HL-60 (cell line): Measurements from ENCODE around the gene ECHDC1.

ENCODE experiments used
- POLR2AphosphoS5 ChIP-seq: IDR thresholded peaks from 2 replicates; pipeline ENCODE4 v1.6.1; 2012; ENCODE audit warnings: low read depth
- SPI1 ChIP-seq: IDR thresholded peaks from 2 replicates; pipeline ENCODE4 v1.6.1; 2012; ENCODE audit warnings: low read depth, mild to moderate bottlenecking, borderline replicate concordance
- TF ChIP-seq, protein P1 (sequence below): IDR thresholded peaks from one replicate; pipeline ENCODE4 v1.5.1; 2011; ENCODE audit warnings: low read length, control low read depth, inconsistent platforms; ENCODE audit not compliant: insufficient read depth
- TF ChIP-seq, protein P2 (sequence below): IDR thresholded peaks from 2 replicates; pipeline ENCODE4 v1.6.1; 2012; ENCODE audit warnings: low read depth; ENCODE audit not compliant: insufficient replicate concordance

DNA sequence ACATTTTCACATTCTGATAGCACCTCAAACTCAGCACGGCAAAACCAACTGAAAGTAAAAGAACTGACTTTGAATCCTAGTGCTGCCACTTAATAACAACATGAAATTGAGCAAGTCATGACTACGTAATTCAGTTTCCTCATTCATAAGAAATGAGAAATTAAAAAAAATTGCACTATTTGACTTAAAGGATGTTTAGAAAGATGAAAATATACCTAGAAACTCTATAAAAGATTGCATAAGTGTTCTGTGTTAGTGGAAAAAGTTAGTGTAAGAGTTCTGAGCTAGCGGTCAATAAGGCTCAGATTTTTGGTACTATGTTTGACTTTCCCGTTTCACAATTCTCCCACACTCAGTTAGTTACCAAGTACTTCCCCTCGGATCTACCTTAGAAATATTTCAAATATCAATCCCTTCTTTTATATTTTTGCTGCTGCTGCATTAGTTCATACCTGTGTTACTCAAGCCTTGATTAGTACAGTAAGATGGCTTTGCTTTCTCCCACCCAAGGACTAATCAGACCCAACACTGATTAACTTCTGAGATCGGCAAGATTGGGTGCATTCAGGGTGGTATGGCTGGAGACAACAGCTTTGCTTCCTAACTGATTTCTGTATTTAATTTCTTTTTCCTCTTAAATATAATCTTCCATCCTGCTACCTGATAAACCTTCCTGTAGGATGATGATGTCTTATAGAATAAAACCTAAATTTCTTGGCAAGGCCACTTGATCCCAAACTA is 25.9 kb downstream of the ECHDC1 start:
- TF ChIP-seq, protein P1, sequence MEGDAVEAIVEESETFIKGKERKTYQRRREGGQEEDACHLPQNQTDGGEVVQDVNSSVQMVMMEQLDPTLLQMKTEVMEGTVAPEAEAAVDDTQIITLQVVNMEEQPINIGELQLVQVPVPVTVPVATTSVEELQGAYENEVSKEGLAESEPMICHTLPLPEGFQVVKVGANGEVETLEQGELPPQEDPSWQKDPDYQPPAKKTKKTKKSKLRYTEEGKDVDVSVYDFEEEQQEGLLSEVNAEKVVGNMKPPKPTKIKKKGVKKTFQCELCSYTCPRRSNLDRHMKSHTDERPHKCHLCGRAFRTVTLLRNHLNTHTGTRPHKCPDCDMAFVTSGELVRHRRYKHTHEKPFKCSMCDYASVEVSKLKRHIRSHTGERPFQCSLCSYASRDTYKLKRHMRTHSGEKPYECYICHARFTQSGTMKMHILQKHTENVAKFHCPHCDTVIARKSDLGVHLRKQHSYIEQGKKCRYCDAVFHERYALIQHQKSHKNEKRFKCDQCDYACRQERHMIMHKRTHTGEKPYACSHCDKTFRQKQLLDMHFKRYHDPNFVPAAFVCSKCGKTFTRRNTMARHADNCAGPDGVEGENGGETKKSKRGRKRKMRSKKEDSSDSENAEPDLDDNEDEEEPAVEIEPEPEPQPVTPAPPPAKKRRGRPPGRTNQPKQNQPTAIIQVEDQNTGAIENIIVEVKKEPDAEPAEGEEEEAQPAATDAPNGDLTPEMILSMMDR = no peak
- TF ChIP-seq SPI1 (no peak), POLR2AphosphoS5 (no peak)
- TF ChIP-seq, protein P2, sequence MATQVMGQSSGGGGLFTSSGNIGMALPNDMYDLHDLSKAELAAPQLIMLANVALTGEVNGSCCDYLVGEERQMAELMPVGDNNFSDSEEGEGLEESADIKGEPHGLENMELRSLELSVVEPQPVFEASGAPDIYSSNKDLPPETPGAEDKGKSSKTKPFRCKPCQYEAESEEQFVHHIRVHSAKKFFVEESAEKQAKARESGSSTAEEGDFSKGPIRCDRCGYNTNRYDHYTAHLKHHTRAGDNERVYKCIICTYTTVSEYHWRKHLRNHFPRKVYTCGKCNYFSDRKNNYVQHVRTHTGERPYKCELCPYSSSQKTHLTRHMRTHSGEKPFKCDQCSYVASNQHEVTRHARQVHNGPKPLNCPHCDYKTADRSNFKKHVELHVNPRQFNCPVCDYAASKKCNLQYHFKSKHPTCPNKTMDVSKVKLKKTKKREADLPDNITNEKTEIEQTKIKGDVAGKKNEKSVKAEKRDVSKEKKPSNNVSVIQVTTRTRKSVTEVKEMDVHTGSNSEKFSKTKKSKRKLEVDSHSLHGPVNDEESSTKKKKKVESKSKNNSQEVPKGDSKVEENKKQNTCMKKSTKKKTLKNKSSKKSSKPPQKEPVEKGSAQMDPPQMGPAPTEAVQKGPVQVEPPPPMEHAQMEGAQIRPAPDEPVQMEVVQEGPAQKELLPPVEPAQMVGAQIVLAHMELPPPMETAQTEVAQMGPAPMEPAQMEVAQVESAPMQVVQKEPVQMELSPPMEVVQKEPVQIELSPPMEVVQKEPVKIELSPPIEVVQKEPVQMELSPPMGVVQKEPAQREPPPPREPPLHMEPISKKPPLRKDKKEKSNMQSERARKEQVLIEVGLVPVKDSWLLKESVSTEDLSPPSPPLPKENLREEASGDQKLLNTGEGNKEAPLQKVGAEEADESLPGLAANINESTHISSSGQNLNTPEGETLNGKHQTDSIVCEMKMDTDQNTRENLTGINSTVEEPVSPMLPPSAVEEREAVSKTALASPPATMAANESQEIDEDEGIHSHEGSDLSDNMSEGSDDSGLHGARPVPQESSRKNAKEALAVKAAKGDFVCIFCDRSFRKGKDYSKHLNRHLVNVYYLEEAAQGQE = no peak
